Jurkat, Clone E6-1 (cell line): Measurements from ENCODE around the gene RSU1.
A peak's percentile ranks its signal among the peaks of the same experiment; 100 is the strongest.

Experiments
- DNase-seq: peaks from one replicate; pipeline ENCODE4 v3.0.0-alpha.2; 2011; ENCODE audit warnings: low read depth, low spot score
- H3K4me3 ChIP-seq: 2 replicates; pipeline ENCODE4 v1.5.1; 2011; ENCODE audit warnings: mild to moderate bottlenecking, low read length, control low read depth, moderate library complexity

The RSU1 gene

DNA sequence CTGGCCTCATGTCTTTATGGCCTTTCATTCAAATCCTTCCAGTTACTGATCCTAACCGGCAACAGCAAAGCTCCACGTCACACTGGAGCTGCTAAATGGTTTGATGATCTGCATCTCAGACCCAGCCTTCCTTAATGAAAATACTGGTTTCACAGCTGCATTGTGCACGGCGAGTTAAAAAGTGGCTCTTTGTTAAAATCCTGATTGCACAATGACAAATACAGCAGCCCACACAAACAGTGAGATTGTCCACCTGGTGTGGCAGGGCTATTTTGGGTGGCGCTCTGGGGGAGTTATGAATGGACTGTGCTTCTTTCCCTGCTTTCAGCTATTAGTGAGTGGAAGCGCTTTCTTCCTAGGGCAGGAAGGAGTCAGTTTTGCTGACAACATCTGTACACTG lies 232.1 kb downstream of the RSU1 start:
- no peak overlapping the region for H3K4me3 ChIP-seq
- DNase-seq, result no peak

- no peak overlapping the region for H3K4me3 ChIP-seq
- no peak for DNase-seq
Observed at GRCh38 chr10:16583382-16583781, 233.8 kb downstream of the RSU1 start.

- DNase-seq, result no peak
- no peak overlapping the region for H3K4me3 ChIP-seq
Observed at GRCh38 chr10:16581202-16581601, 236.0 kb downstream of the RSU1 start.

- no peak for DNase-seq
- no peak overlapping the region for H3K4me3 ChIP-seq
Observed at GRCh38 chr10:16570731-16571130, 246.5 kb downstream of the RSU1 start.

- H3K4me3 ChIP-seq, result no peak overlapping the region
- no peak for DNase-seq
Observed at GRCh38 chr10:16566202-16566805, 250.9 kb downstream of the RSU1 start.

DNA sequence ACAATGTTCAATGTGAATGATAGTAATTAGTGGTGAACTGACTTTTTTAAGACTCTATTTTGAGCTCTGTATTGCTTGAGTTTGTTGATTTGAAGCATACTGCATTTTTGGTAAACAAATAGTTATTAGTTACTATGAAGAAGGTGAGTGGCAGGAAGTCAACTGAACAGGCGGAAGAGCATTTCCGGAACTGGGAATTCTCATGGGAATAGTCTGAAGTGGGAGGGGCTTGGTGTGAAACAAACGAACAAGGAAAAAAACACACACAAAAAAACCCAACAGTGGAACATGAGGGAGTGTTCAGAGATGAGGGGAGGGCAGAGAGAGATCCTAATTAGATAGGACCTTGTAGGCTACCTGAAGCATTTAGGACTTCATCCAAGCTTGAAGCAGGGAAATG lies 251.6 kb downstream of the RSU1 start:
- no peak for DNase-seq
- H3K4me3 ChIP-seq, result no peak overlapping the region

DNA sequence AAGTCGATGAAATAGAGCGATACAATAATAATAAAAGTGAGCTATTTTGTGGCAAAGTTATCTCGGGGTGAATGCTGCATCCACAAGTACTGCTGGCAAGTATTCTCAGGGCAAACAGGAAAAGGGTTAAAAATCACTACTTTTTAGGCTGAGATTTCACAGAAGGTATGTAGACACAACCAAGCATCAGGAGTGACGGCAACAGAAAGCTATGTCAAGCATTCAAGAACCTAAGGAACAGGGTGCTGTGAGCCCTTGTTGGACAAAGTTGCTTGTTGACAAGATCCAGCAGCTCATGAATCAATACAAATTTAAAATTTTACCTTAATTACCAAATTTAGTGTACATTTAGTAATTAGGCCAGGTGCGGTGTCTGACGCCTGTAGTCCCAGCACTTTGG lies 254.3 kb downstream of the RSU1 start:
- H3K4me3 ChIP-seq, result no peak overlapping the region
- DNase-seq, result no peak

- no peak for DNase-seq
- H3K4me3 ChIP-seq, result no peak overlapping the region
Observed at GRCh38 chr10:16559236-16559773, 257.9 kb downstream of the RSU1 start.

- no peak for DNase-seq
- no peak overlapping the region for H3K4me3 ChIP-seq
Observed at GRCh38 chr10:16547973-16548372, 269.3 kb downstream of the RSU1 start.

- DNase-seq, result peak; percentile 42
- H3K4me3 ChIP-seq, result no peak overlapping the region
Observed at GRCh38 chr10:16545116-16545736, 272.0 kb downstream of the RSU1 start.

DNA sequence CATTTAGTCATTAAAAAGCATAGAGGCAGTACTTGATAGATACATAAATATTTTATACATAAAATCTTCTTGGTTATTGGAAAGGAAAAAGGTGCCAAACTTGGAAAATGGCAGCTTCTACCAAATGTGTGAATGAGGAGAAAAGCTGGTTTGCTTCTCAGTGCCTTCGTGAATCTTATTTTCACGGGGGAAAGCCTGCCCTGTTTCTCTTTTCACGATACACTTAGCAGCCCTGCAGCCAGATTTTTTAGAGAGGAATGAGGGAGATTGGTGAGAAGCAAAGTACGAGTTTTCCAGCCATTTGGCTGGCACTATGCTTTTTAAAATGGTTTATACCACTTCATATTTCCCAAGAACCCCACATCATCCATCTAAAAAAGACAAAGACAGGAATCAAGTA lies 272.6 kb downstream of the RSU1 start:
- DNase-seq, result no peak
- H3K4me3 ChIP-seq, result no peak overlapping the region

GRCh38 chr10:16544099-16544498 lies 273.1 kb downstream of the RSU1 start:
- DNase-seq, result no peak
- no peak overlapping the region for H3K4me3 ChIP-seq
